Keratinocyte (primary cell): ENCODE measurements around the gene LRRN2.

Experiments
- CTCF ChIP-seq, 3 experiments: IDR thresholded peaks in 1 of 3; conservative IDR thresholded peaks in 1 of 3; optimal IDR thresholded peaks in 1 of 3; 2 replicates in 2 of 3; 3 replicates in 1 of 3; pipeline versions ENCODE3 to v1.5.1; 2011; ENCODE audit warnings: low read length in 3 of 3, mild to moderate bottlenecking in 3 of 3, moderate library complexity in 2 of 3, control low read depth in 1 of 3, inconsistent platforms in 1 of 3; ENCODE audit not compliant: insufficient read depth in 2 of 3; ENCODE audit errors: extremely low read depth in 1 of 3
- EZH2 ChIP-seq: IDR thresholded peaks from one replicate; pipeline ENCODE4 v1.6.1; 2012; ENCODE audit warnings: inconsistent platforms, mild to moderate bottlenecking, low read length, moderate library complexity

GRCh38 chr1:204647114-204647804, 38.3 kb downstream of the LRRN2 start:
- TF ChIP-seq CTCF (optimal IDR thresholded peaks at IDR 0.05 in 1 of 3, IDR thresholded peaks at IDR 0.05 in 1 of 3, conservative IDR thresholded peaks at IDR 0.05 in 1 of 3; ENCODE audit: extremely low read depth in 1 of 3, insufficient read depth in 2 of 3, low read length in 3 of 3), result no peak
- TF ChIP-seq EZH2, result no peak
